ENCODE measurements around the gene UBC.
"Not testable (repeated sequence)": the region's sequence is repeated elsewhere in the genome, so short reads cannot be mapped to it uniquely, and the experiment has no call there.

UBC gene

GRCh38 chr12:124913474-124914391, 717 bp downstream of the UBC start:
- H3K4me3 ChIP-seq, result peak overlapping the region; percentile 97
- H3K36me3 ChIP-seq (ENCODE audit: insufficient read depth, low read length), result peaks cover 31% of the 10 kb centered on the region
- peak overlapping the region; percentile 100 for H3K9ac ChIP-seq (ENCODE audit: insufficient read length)
- no peak for TF ChIP-seq POLR2AphosphoS5 (IDR thresholded peaks at IDR 0.05; ENCODE audit: borderline replicate concordance, low read depth, low read length)
- no peak for TF ChIP-seq FOXP2 (optimal IDR thresholded peaks at IDR 0.05; ENCODE audit: control extremely low read depth, extremely low read length, insufficient read depth)
- TF ChIP-seq EZH2 (IDR thresholded peaks at IDR 0.05), result no peak
- H3K27ac ChIP-seq, result peak overlapping the region; percentile 100
- peaks cover 9% of the 10 kb centered on the region; the same call in 1 of the 2 replicates for H3K9me3 ChIP-seq (ENCODE audit: low read depth, low read length)
- no peak for DNase-seq (ENCODE audit: low read depth, low spot score)

GRCh38 chr12:124912529-124913287, 1.7 kb downstream of the UBC start:
- H3K9ac ChIP-seq (ENCODE audit: insufficient read length); H3K9me3 ChIP-seq (ENCODE audit: low read depth, low read length); H3K27ac ChIP-seq; DNase-seq (ENCODE audit: low read depth, low spot score): not testable (repeated sequence)
- Histone ChIP-seq H3K4me3 (peak overlapping the region; percentile 97), H3K36me3 (ENCODE audit: insufficient read depth, low read length) (peaks cover 31% of the 10 kb centered on the region)

GRCh38 chr12:124911521-124911920, 2.9 kb downstream of the UBC start:
- not testable (repeated sequence) for H3K9ac ChIP-seq (ENCODE audit: insufficient read length); H3K9me3 ChIP-seq (ENCODE audit: low read depth, low read length); DNase-seq (ENCODE audit: low read depth, low spot score); H3K27ac ChIP-seq; H3K4me3 ChIP-seq
- peaks cover 31% of the 10 kb centered on the region for H3K36me3 ChIP-seq (ENCODE audit: insufficient read depth, low read length)

GRCh38 chr12:124910561-124911478, 3.6 kb downstream of the UBC start:
- no peak for DNase-seq (ENCODE audit: low read depth, low spot score)
- no peak overlapping the region for H3K9ac ChIP-seq (ENCODE audit: insufficient read length)
- H3K27ac ChIP-seq, result 0 out of 2 replicates have a peak overlapping the region, but pooled peaks have one; percentile 58
- H3K4me3 ChIP-seq, result peak overlapping the region; percentile 28; the same call in 1 of the 2 replicates
- peaks cover 9% of the 10 kb centered on the region; the same call in 1 of the 2 replicates for H3K9me3 ChIP-seq (ENCODE audit: low read depth, low read length)
- TF ChIP-seq EZH2 (IDR thresholded peaks at IDR 0.05) (no peak), POLR2AphosphoS5 (IDR thresholded peaks at IDR 0.05; ENCODE audit: borderline replicate concordance, low read depth, low read length) (no peak; the same call in none of the 2 replicates), FOXP2 (optimal IDR thresholded peaks at IDR 0.05; ENCODE audit: control extremely low read depth, extremely low read length, insufficient read depth) (no peak)
- H3K36me3 ChIP-seq (ENCODE audit: insufficient read depth, low read length), result peaks cover 31% of the 10 kb centered on the region

GRCh38 chr12:124909831-124910560, 4.5 kb downstream of the UBC start:
- no peak overlapping the region for H3K9ac ChIP-seq (ENCODE audit: insufficient read length)
- DNase-seq (ENCODE audit: low read depth, low spot score), result no peak
- 0 out of 2 replicates have a peak overlapping the region, but pooled peaks have one; percentile 58 for H3K27ac ChIP-seq
- peaks cover 9% of the 10 kb centered on the region; the same call in 1 of the 2 replicates for H3K9me3 ChIP-seq (ENCODE audit: low read depth, low read length)
- no peak overlapping the region for H3K4me3 ChIP-seq
- peak; percentile 18; the same call in 1 of the 2 replicates for TF ChIP-seq POLR2AphosphoS5 (IDR thresholded peaks at IDR 0.05; ENCODE audit: borderline replicate concordance, low read depth, low read length)
- TF ChIP-seq EZH2 (IDR thresholded peaks at IDR 0.05), result no peak
- peaks cover 31% of the 10 kb centered on the region for H3K36me3 ChIP-seq (ENCODE audit: insufficient read depth, low read length)

- H3K36me3 ChIP-seq (ENCODE audit: insufficient read depth, low read length), result peaks cover 12% of the 10 kb centered on the region
- H3K9ac ChIP-seq (ENCODE audit: insufficient read length), result no peak overlapping the region
- peak; percentile 90 for DNase-seq (ENCODE audit: low read depth, low spot score)
- no peak overlapping the region for H3K4me3 ChIP-seq
- no peak overlapping the region for H3K27ac ChIP-seq
- no peak for TF ChIP-seq EZH2 (IDR thresholded peaks at IDR 0.05)
- TF ChIP-seq POLR2AphosphoS5 (IDR thresholded peaks at IDR 0.05; ENCODE audit: borderline replicate concordance, low read depth, low read length), result no peak
- no peak for TF ChIP-seq FOXP2 (optimal IDR thresholded peaks at IDR 0.05; ENCODE audit: control extremely low read depth, extremely low read length, insufficient read depth)
- no peaks in the 10 kb centered on the region for H3K9me3 ChIP-seq (ENCODE audit: low read depth, low read length)
Observed at GRCh38 chr12:124906606-124907261, 7.7 kb downstream of the UBC start.

GRCh38 chr12:124904306-124905098, 9.9 kb downstream of the UBC start:
- no peak for TF ChIP-seq EZH2 (IDR thresholded peaks at IDR 0.05)
- TF ChIP-seq POLR2AphosphoS5 (IDR thresholded peaks at IDR 0.05; ENCODE audit: borderline replicate concordance, low read depth, low read length), result no peak
- no peak for TF ChIP-seq FOXP2 (optimal IDR thresholded peaks at IDR 0.05; ENCODE audit: control extremely low read depth, extremely low read length, insufficient read depth)
- H3K9ac ChIP-seq (ENCODE audit: insufficient read length), result no peak overlapping the region
- H3K9me3 ChIP-seq (ENCODE audit: low read depth, low read length), result no peaks in the 10 kb centered on the region
- DNase-seq (ENCODE audit: low read depth, low spot score), result no peak
- H3K4me3 ChIP-seq, result no peak overlapping the region
- no peak overlapping the region for H3K27ac ChIP-seq
- no peaks in the 10 kb centered on the region for H3K36me3 ChIP-seq (ENCODE audit: insufficient read depth, low read length)
